Vagina (tissue), 2 donors: Measurements from ENCODE around the gene LDAH. TPM values are rescaled to one million over a fixed set of nuclear protein-coding genes. Genes with fewer than 3 reads are reported as not detected.

Experiments
- DNase-seq, 2 donors: peaks; one replicate each; pipeline ENCODE4 v3.0.0-alpha.2; 2017; ENCODE audit errors: extremely low spot score in 2 of 2
- H3K27ac ChIP-seq: fragments of 200-600 bp; sonication (generic); one replicate; pipeline ENCODE4 v1.5.1; 2019
- H3K27me3 ChIP-seq: fragments of 200-600 bp; sonication (generic); one replicate; pipeline ENCODE4 v1.5.1; 2019
- H3K36me3 ChIP-seq, 2 donors: fragments of 200-600 bp; sonication (generic); one replicate each; pipeline ENCODE4 v1.5.1; 2017 to 2019
- H3K4me1 ChIP-seq: fragments of 200-600 bp; sonication (generic); one replicate; pipeline ENCODE4 v1.5.1; 2019
- H3K4me3 ChIP-seq, 2 donors: fragments of 200-600 bp; sonication (generic); 1 replicate in 1 of 2; 2 replicates in 1 of 2; pipeline ENCODE4 v1.5.1; 2016 to 2019
- H3K9me3 ChIP-seq: fragments of 200-600 bp; sonication (generic); one replicate; pipeline ENCODE4 v1.5.1; 2019
- POLR2A ChIP-seq, 2 donors: fragments of 450-650 bp; IDR thresholded peaks; one replicate each; pipeline ENCODE4 v1.6.1; 2017; ENCODE audit warnings: antibody characterized with exemption in 2 of 2, mild to moderate bottlenecking in 2 of 2, moderate library complexity in 2 of 2
- POLR2AphosphoS5 ChIP-seq, 2 donors: sonication (generic); formaldehyde crosslinking; IDR thresholded peaks; one replicate each; pipeline ENCODE4 v1.9.0; 2017; ENCODE audit warnings: antibody characterized with exemption in 2 of 2, mild to moderate bottlenecking in 2 of 2, low read depth in 1 of 2; ENCODE audit not compliant: insufficient read depth in 1 of 2
- intact Hi-C: fragments of 100-400 bp; cut with DNase I; formaldehyde crosslinking; loops from one replicate; pipeline ENCODE4 v1.15.1; 2023
- total RNA-seq: library from RNA; depleted of rRNA; stranded (reverse); fragments of >200 nt; gene quantifications from one replicate; pipeline ENCODE4 v1.2.3, GENCODE V29; 2016
- TF ChIP-seq, protein P1 (sequence below), 3 experiments: fragments of 450-650 bp in 2 of 3; fragments of 200-600 bp in 1 of 3; sonication (generic) in 1 of 3; IDR thresholded peaks; one replicate each; pipeline ENCODE4 v1.5.1; 2017 to 2019; ENCODE audit warnings: antibody characterized with exemption in 3 of 3, mild to moderate bottlenecking in 2 of 3, moderate library complexity in 2 of 3

The LDAH gene
- total RNA-seq, 1 donor from 2014 or later = 9.1 TPM

GRCh38 chr2:20834331-20834730, 11.4 kb upstream of the LDAH start:
- Histone ChIP-seq H3K27ac (no peak overlapping the region), H3K4me1 (no peaks in the 10 kb centered on the region), H3K27me3 (no peaks in the 10 kb centered on the region), H3K4me3 (no peak overlapping the region), H3K36me3 (no peaks in the 10 kb centered on the region), H3K9me3 (no peaks in the 10 kb centered on the region)
- TF ChIP-seq POLR2AphosphoS5 (IDR thresholded peaks at IDR 0.05; ENCODE audit: insufficient read depth in 1 of 2, low read depth in 1 of 2) = no peak
- TF ChIP-seq POLR2A (IDR thresholded peaks at IDR 0.05) = no peak
- TF ChIP-seq, protein P1, sequence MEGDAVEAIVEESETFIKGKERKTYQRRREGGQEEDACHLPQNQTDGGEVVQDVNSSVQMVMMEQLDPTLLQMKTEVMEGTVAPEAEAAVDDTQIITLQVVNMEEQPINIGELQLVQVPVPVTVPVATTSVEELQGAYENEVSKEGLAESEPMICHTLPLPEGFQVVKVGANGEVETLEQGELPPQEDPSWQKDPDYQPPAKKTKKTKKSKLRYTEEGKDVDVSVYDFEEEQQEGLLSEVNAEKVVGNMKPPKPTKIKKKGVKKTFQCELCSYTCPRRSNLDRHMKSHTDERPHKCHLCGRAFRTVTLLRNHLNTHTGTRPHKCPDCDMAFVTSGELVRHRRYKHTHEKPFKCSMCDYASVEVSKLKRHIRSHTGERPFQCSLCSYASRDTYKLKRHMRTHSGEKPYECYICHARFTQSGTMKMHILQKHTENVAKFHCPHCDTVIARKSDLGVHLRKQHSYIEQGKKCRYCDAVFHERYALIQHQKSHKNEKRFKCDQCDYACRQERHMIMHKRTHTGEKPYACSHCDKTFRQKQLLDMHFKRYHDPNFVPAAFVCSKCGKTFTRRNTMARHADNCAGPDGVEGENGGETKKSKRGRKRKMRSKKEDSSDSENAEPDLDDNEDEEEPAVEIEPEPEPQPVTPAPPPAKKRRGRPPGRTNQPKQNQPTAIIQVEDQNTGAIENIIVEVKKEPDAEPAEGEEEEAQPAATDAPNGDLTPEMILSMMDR (IDR thresholded peaks at IDR 0.05) = no peak
- DNase-seq = no peak
- intact Hi-C loops = no loop called here

- intact Hi-C loops = no loop called here
- Histone ChIP-seq H3K4me1 (no peaks in the 10 kb centered on the region), H3K36me3 (no peaks in the 10 kb centered on the region), H3K27me3 (no peaks in the 10 kb centered on the region), H3K27ac (no peak overlapping the region), H3K9me3 (no peaks in the 10 kb centered on the region), H3K4me3 (no peak overlapping the region)
- no peak for DNase-seq
- TF ChIP-seq POLR2AphosphoS5 (IDR thresholded peaks at IDR 0.05; ENCODE audit: insufficient read depth in 1 of 2, low read depth in 1 of 2) (no peak), POLR2A (IDR thresholded peaks at IDR 0.05) (no peak)
- TF ChIP-seq, protein P1 (IDR thresholded peaks at IDR 0.05) = no peak
Measured at GRCh38 chr2:20832606-20833005, 9.7 kb upstream of the LDAH start.

GRCh38 chr2:20829861-20830260, 7.0 kb upstream of the LDAH start:
- TF ChIP-seq POLR2A (IDR thresholded peaks at IDR 0.05) = no peak
- no peak for TF ChIP-seq POLR2AphosphoS5 (IDR thresholded peaks at IDR 0.05; ENCODE audit: insufficient read depth in 1 of 2, low read depth in 1 of 2)
- TF ChIP-seq, protein P1 (IDR thresholded peaks at IDR 0.05) = no peak
- no peak overlapping the region for H3K27ac ChIP-seq
- no peak for DNase-seq
- no peaks in the 10 kb centered on the region for H3K36me3 ChIP-seq
- H3K4me3 ChIP-seq = no peak overlapping the region
- H3K27me3 ChIP-seq = no peaks in the 10 kb centered on the region
- intact Hi-C loops = no loop called here
- no peaks in the 10 kb centered on the region for H3K4me1 ChIP-seq
- H3K9me3 ChIP-seq = no peaks in the 10 kb centered on the region

- DNase-seq = no peak
- no peak overlapping the region for H3K27ac ChIP-seq
- TF ChIP-seq POLR2AphosphoS5 (IDR thresholded peaks at IDR 0.05; ENCODE audit: insufficient read depth in 1 of 2, low read depth in 1 of 2) (peak in 1 of 2 donors; percentile 28), POLR2A (IDR thresholded peaks at IDR 0.05) (no peak)
- TF ChIP-seq, protein P1 (IDR thresholded peaks at IDR 0.05) = no peak
- no peaks in the 10 kb centered on the region for H3K27me3 ChIP-seq
- intact Hi-C loops = no loop called here
- peaks cover 8% of the 10 kb centered on the region for H3K4me1 ChIP-seq
- H3K9me3 ChIP-seq = no peaks in the 10 kb centered on the region
- no peaks in the 10 kb centered on the region for H3K36me3 ChIP-seq
- H3K4me3 ChIP-seq = no peak overlapping the region
Measured at GRCh38 chr2:20823917-20824316, 1.0 kb upstream of the LDAH start.

DNA sequence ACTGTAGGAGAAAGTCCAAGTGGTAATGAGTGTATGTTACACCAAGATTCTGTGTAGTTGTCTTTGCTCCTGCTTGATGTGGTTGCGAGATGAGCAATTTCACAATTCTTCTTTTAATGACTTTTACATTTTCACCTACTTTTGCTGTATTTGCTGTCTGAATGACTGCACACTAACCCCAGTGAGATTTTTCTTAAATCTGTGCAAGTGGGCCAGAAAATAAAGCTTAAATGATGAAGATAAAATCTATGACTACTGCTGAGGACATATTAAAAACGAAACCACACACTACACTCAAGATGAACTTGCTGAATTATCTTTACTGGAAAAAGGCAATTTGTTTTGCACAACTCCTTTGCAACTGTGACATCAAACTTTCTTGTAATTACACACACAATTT, 4.1 kb downstream of the LDAH start:
- Histone ChIP-seq H3K36me3 (no peaks in the 10 kb centered on the region), H3K4me3 (no peak overlapping the region), H3K27me3 (no peaks in the 10 kb centered on the region), H3K9me3 (no peaks in the 10 kb centered on the region), H3K27ac (no peak overlapping the region), H3K4me1 (peaks cover 8% of the 10 kb centered on the region)
- intact Hi-C loops = no loop called here
- TF ChIP-seq, protein P1 (IDR thresholded peaks at IDR 0.05) = no peak
- TF ChIP-seq POLR2AphosphoS5 (IDR thresholded peaks at IDR 0.05; ENCODE audit: insufficient read depth in 1 of 2, low read depth in 1 of 2) = no peak
- no peak for TF ChIP-seq POLR2A (IDR thresholded peaks at IDR 0.05)
- no peak for DNase-seq
